Vagina (tissue), 2 donors: ENCODE measurements around the gene ACSL3.

Source experiments
- POLR2A ChIP-seq, 2 donors: fragments of 450-650 bp; IDR thresholded peaks; one replicate each; pipeline ENCODE4 v1.6.1; 2017; ENCODE audit warnings: antibody characterized with exemption in 2 of 2, mild to moderate bottlenecking in 2 of 2, moderate library complexity in 2 of 2
- TF ChIP-seq, protein P1 (sequence below), 3 experiments: fragments of 450-650 bp in 2 of 3; fragments of 200-600 bp in 1 of 3; sonication (generic) in 1 of 3; IDR thresholded peaks; one replicate each; pipeline ENCODE4 v1.5.1; 2017 to 2019; ENCODE audit warnings: antibody characterized with exemption in 3 of 3, mild to moderate bottlenecking in 2 of 3, moderate library complexity in 2 of 3

DNA sequence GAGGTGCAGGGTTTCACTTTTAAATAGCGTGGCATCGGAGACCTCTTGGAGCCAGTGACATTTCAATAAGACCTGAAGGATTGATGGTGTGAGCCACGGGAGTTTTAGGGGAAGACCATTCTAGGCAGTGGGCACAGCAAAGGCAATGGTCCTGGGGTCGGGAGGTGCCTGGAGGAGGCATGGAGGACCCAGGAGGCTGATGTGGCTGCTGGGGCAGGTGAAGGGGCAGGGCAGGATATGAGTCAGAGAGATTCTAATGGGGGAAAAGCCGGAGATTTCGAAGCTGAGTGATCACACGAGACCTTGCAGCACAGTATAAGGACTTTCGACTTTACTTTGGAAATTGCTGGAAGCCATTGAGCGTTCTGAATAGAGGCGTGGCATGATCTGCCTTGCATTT is 111.6 kb downstream of the ACSL3 start:
- no peak for TF ChIP-seq POLR2A (IDR thresholded peaks at IDR 0.05)
- TF ChIP-seq, protein P1, sequence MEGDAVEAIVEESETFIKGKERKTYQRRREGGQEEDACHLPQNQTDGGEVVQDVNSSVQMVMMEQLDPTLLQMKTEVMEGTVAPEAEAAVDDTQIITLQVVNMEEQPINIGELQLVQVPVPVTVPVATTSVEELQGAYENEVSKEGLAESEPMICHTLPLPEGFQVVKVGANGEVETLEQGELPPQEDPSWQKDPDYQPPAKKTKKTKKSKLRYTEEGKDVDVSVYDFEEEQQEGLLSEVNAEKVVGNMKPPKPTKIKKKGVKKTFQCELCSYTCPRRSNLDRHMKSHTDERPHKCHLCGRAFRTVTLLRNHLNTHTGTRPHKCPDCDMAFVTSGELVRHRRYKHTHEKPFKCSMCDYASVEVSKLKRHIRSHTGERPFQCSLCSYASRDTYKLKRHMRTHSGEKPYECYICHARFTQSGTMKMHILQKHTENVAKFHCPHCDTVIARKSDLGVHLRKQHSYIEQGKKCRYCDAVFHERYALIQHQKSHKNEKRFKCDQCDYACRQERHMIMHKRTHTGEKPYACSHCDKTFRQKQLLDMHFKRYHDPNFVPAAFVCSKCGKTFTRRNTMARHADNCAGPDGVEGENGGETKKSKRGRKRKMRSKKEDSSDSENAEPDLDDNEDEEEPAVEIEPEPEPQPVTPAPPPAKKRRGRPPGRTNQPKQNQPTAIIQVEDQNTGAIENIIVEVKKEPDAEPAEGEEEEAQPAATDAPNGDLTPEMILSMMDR (IDR thresholded peaks at IDR 0.05) = no peak
